Measurements from ENCODE around the gene SLC39A11.
"Not testable (repeated sequence)": the region's sequence is repeated elsewhere in the genome, so short reads cannot be mapped to it uniquely, and the experiment has no call there.

The SLC39A11 gene

DNA sequence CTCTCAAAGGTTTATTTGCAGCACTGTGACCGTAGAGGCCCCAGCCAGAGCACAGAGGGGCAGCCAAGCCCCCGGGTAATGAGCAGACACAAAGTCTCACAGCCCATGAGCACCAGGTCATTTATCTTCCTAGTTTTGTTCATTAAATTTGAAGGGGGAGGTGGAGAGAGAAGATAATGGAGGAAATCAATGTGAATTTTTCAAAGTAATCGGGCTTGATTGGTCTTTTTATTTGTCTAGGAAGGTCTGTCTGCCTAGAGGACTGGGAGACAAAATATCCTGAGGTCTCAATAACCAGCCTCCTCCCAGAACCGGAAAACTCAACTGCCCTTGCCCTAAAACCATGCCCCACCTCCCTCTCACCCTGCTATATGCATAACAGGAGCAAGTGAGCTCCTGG is 189.0 kb downstream of the SLC39A11 start:
- no peak for DNase-seq

DNA sequence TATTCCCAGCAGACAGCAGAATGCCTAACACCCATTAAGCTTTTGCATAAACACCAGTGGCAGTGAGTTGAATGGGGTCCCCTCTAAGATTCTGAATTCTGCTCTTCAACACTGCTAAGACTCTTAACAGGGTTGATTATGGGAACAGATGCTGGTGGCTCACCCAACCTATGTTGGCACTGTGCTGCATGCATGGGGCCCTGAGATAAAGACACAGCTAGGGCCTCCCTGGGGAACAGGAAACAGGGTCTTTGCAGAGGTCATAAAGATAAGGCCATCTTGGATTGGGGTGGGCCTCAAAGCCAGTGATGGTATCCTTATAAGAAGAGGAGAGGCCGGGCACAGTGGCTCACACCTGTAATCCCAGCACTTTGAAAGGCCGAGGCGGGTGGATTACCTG is 190.8 kb downstream of the SLC39A11 start:
- no peak for DNase-seq

DNA sequence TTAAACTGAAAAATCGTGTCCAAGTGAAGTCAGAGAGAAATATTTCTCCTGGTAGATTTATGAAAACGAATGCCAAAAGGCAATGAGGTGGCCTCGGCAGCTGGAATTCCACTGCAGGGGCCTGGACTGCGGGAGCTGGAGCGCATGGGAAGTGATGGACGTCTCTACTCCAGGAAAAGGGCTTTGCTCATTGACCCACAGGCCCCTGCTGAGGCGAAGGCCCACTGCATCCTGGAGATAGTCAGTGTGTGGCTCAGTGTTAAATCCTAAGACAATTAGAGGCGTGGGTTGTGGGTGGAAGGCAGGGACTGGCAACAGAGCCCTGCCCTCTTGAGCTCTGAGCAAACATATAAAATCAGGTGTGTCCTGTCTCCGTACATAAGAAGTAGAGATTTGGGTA is 191.4 kb downstream of the SLC39A11 start:
- DNase-seq = no peak

DNA sequence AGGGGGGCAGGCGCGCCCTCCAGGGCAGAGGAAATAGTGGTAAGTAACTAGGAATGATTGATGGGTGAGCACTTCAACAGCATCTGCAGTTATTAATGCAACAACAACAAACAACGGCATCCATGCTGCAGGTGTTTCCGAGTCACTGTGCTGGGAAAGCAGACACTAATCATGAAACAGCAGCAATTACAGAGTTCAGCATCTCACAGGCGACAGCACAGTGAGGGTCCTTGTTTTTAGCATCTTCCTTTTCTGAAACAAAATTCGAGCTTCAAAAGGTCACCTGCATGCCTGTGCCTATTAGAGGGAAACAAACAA is 191.9 kb downstream of the SLC39A11 start:
- no peak for DNase-seq

DNA sequence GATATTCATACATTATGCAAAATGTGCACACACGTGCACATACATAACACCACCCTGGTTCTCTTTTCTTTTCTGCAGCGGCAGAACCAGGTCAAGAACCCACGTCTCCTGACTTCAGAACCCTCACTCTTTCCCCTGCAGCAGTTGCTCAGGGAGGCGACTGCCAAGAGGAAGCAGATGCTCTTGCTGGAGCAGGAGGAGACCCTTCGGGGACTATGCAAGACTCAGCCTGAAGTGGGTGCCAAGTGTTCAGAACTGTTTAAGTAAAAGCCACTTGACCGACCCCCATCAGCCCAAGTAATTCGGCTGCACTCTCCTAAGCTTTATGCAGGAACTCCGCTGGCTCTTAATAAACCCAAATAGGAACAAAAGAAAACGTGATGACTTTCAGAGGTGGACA is 193.8 kb downstream of the SLC39A11 start:
- DNase-seq = no peak

DNA sequence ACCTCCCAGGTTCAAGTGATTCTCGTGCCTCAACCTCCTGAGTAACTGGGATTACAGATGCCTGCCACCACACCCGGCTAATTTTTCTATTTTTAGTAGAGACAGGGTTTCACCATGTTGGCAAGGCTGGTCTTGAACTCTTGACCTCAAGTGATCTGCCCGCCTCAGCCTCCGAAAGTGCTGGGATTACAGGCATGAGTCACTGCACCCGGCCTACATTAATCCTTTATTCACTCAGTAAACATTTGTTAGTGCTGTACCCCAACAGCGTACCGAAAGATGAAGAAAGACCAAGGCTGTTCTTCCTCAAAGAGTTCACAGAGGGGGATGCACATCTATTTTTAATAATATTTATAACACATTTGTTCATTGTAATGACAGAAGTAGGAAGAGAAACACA is 196.2 kb downstream of the SLC39A11 start:
- DNase-seq = not testable (repeated sequence)

DNA sequence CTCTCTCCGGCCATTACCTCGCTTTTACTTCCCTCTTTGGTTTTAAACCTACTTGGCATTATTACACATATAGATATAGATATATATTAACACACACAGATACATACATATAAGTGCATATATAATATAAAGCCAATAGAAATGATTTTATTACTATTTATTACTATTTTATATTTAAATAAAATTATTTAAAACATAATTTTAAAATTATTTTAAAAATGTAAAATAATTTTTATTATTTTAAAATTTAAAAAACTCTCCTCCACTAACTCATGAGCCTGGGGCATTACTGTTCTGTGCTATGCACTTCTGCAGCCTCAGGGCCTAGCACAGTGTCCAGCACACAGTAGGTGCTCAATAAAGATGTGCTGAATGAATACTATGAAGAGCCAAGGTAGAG is 200.9 kb downstream of the SLC39A11 start:
- no peak for DNase-seq

DNA sequence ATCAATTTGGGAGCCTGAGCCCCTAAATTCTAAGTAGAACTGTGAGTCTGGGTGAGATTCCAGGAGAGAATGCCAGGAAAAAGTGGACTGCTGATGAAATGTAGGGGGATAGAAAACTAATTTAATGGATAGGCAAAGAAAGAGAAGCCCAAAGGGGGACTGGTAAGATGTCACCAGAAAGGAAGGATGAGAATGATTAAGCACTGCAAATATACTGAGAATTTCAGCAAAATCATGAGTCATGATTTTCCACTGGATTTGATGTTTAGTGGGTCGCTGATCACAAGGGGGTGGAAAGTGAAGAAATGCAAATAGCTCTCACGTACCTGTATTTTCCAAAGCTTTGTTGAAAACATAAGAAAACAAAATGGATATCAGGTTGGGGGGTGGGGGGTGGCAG is 201.8 kb downstream of the SLC39A11 start:
- DNase-seq = no peak

DNA sequence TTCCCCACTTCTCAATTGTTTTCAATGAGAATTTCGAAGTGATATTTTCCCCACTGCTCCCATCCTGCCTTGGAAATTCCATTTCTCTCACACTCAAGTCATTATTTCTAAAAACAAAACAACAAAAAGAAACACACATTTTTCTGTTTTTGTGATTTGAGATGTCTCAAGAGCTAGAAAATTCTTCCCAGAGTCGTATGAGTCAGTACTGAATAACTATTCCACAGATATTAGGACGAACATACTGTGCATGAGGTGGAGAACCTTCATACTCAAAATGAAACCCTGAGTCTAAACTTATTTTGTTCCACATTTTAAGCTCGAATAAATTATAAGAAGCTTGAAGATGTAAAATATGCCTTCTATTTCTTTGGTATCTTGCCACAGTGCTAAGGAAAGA is 204.6 kb downstream of the SLC39A11 start:
- no peak for DNase-seq

DNA sequence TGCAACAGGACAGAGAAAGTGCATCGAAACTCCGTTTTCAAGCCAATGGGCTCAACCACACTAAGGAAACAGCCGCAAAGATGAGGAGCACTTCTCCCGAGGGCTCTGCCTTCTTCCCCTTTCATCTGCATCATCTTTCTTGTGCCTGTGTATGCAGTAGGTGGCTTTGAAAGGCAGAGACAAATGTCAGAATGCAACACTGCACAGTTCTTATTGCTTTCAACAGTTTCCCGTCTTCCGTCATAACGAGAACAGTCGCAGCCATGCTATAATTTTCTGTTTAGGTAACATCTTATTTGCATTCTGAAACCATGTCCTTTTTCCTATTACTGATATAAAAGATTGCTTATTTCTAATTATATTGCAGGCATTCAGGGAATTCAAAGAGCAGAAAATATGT is 205.2 kb downstream of the SLC39A11 start:
- no peak for DNase-seq

DNA sequence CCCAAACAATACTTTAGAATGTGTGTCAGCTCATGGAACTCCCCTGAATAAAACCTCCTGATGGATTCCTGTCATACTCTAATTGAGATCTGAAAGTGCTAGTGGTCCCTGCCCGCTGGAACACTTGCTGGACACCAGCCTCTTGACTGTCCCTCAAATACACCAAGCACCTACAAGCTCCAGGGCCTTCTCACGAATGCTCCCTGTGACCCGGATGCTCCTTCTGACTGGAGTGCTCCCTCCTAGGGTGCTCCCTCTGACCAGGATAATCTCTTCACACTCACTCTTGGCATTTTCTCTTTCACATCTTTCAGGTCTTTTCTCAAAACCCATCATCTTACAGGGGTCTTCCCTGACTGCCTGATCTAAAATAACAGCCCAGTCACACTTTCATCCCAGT is 205.9 kb downstream of the SLC39A11 start:
- no peak for DNase-seq

DNA sequence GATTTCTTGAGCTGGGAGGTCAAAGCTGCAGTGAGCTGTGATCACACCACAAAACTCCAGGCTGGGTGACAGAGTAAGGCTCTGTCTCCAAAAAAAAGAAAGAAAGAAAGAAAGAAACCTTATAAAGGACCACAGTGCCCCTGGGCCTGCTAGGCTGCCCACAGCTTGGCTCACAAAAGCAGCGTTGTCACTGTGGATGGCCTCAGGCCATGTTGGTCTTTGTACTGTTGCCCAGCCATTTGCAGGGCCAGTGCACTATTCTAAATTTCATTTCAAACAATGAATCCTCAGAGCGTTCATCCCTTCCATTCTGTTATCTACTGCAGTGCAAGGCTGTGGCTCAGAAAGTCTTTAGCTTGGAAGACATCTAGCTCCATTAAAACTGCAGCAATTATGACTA is 208.4 kb downstream of the SLC39A11 start:
- no peak for DNase-seq

DNA sequence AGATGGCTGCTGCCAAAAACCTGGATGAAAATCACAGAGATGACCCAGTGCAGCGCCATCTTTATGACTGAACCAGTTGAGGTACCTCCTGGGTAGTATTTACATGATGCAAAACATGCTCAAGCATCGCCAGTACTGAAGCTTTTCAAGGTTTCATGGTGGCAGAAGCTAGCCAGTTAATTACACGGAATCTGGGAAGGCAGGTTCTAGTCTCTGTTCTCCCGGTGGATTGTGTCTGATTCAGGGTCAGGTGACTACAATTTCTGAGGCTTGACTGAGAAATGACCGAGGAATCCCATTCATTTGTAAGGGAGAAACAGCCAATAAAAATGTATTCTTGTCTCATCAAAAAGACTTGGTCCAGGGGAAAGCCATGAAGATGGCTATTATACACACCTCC is 209.1 kb downstream of the SLC39A11 start:
- DNase-seq = no peak

DNA sequence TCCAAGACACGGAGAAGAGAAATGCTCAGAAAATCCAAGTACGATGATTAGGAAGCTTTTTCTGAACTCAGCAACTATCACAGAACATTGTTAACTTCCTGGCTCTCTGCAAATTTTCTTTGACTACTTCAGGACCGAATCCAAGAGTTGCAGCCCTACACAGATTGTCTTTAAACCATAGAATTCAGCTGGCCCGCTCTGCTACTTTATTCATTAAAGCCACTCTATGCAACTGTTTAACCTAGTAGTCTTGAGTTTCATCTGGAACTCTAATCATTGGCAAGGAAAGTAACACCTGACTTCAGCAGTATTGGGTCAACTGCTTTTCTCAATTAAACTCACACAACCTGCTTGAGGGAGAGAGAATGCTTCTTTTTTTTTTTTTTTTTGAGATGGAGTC is 210.1 kb downstream of the SLC39A11 start:
- DNase-seq = no peak

DNA sequence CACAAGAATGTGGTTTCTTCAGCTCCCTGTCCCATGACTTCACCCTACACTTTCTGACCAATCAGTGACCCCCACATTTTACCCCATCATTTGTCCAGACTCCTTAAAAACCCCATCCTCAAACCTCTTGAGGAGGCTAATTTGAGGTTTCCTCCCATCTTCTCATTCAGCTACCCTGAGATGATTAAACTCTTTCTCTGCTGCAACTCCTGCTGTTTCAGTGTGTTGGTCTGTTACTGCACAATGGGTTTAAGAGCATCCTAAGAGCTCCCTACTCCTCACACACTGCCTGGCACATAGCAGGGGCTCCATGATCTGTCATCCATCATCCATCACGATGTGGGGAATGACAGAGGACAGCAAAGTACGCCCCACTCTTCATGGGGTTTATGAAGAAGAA is 212.6 kb downstream of the SLC39A11 start:
- no peak for DNase-seq

DNA sequence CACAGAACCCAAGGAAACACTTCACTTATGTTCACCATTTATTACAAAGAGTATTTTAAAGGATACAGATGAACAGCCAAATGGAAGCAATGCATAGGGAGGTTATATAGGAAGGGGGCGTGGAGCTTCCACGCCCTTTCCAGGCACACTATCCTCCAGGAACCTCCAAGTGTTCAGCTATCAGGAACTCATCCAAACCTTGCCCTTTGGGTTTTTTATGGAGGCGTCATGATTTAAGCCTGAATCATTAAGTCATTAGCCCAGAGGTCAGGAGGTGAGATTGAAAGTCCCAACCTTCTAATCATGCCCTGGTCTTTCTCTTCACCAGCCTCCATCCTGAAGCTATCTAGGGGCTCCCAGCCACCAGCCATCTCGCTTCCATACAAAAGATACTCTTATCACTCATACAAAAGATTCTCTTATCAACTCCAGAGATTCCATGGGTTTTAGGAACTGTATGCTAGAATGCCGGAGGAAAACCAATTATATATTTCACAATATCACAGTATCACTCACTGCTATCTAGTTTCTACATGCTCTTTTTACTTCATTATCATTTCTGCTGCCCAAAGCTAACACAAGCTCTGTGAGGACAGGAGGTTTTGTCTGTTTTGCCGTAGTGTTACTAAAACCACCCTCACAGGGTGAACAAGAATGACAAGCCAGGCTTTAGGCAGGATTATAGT is 213.4 kb downstream of the SLC39A11 start:
- no peak for DNase-seq

DNA sequence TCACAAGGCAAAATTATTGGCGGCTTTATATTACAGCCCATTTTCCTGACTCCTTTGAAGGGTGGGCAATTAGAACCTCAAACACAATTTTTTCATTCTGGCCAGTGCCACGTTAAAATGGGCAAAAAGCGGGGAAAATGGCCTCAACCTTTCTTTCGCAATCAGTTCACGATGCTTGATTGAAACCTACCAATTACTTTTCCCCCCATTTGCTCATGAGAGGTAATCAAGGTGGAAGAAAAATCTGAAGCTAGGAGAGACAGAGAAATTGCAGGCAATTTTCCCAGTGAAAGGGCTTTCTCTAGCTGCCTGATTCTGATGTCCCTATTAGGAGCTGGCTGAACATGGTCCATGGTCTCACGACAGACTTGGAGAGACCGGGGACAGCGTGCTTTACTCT is 215.1 kb downstream of the SLC39A11 start:
- DNase-seq = no peak

DNA sequence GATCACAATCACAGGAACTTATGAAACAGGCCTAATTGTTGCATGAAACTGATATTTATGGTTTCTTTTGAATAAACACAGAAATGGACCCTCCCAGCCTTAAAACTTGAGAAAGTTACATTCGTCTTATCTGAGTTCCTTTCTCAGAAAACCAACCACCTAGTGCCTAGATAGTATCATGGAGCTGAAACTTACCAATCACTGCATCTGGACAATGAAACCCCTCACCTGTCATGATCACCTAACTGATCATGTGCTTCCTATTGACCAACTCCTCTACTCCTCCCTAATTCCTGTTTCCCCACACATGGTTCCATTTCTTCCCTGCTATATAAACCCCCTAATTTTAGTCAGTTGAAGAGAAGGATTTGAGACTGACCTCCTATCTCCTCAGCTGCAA is 216.1 kb downstream of the SLC39A11 start:
- no peak for DNase-seq

DNA sequence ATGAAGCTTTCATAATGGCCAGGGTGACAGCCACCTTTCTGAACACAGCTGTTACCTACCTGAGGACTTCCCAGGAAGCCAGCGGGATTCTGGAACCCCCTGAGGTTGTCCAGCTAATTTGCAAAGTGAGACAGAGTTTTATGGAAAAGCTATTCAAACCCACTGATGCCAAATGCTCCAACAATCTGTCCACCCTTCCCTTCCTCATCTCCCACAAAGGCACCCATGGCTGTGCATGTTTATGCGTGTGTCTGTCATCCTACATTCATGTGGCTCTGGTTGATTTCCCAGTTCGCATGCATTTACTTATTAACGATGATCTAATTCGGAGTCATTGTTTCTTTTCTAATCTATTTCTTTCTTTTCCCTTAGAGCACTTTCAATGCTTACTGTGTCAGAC is 217.1 kb downstream of the SLC39A11 start:
- DNase-seq = no peak

DNA sequence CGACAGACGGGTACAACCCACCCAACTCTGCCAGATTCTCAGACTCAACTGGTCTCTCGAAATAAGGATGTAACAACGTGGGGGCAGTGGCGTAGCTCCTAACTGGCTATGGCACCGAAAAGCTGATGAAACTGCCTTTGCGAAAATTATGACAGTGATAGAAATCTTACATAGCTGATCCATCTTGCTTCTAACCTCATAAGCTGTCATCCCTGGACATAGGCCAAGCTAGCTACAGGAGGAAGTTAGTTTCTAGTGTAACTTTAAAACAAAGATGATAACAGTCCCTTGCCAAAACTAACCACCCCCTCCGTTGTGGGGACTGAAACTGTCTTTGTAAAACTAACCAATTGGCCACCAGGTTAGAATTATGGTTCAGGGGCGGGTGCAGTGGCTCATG is 220.1 kb downstream of the SLC39A11 start:
- no peak for DNase-seq

DNA sequence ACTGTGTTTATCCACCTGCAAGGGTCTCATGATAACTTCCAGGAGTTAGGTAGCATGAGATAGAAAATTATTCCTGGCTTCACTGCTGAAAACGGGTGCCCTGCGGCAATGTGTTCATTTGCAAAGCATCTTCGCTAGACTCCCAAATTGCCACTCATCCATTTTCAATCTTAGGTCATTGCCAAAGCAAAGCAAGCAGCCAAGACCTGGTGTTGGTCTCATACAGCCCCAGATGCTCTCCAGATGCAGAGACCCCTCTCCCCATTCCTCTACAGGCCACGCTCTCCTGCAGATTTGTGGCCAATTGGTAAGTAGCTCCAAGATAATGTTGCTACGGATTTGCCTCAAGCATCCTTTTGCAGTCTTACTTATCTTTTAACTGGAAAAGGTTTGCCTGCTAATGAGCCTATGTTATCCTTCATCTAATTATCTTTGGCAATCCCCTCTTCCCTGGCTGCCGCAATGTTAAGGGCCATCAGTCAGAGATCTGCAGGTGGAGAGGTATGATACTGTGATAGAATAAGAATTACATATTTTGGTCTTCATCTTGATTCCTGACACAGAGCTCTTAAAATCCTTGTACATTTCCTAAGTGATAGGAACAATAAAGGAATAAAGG is 222.0 kb downstream of the SLC39A11 start:
- DNase-seq = no peak

DNA sequence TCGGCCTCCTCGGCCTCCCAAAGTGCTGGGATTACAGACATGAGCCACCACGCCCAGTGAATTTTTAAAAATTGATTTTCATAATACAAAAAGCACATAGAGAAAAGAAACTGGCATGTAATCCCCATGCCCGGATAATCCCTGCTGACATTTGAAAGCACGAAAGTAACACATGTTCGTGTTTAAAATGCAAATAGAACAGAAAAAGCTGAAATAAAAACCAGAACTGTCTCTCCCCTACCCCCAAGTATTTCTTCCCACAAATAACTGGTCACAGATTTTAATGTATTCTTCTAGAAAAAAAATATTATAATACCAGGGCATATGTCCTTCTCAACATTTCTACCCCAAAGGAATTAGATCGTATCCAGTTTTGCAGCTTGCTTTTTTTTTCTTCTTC is 222.9 kb downstream of the SLC39A11 start:
- no peak for DNase-seq

DNA sequence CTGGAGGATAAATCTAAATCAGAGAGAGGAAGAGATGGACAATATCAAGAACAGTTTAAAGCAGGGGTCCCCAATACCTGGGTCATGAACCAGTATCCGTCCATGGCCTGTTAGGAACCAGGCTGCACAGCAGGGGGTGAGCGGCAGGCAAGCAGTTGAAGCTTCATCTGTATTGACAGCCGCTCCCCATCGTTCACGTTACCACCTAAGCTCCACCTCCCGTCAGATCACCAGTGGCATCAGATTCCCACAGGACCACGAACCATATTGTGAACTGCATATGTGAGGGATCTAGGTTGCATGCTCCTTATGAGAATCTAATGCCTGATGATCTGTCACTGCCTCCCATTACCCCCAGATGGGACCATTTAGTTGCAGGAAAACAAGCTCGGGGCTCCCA is 226.5 kb downstream of the SLC39A11 start:
- DNase-seq = no peak

DNA sequence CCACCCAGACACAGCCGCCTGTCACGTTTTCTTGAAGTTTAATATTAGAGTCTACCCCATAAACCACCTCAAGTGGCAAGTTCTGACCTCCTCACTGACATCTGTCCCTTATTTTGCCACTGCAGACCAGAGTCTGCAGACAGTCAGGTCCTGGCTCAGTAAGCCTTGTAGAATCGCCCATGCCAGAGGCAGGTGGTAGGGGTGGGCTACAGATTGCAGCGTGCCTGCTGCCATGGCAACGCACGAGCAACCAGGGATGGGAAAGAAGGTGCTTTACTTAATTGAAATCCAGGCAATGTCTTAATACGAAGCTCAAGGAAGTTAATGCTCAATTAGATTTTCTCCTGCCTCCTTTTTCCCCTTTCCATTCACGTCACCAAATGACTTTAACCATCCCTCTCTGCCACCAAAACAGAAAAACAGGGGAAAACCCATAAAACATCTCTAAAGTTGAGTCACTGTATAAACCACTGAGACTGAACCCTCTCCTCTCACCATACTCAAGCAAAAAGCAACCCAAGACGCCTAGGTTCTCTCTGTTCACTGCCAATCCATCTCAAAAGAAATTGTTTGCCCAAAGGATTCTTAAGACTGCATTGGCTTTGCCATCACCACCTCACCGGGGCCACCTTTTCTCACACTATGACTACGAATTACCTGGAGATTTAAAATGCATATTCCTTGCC is 228.8 kb downstream of the SLC39A11 start:
- DNase-seq = no peak
